Endothelial cell of umbilical vein (primary cell): ENCODE data around the gene TRABD2A. TPM values are rescaled to one million over a fixed set of nuclear protein-coding genes. Genes with fewer than 3 reads are reported as not detected.

Experiments
- BruUV-seq: library from RNA; stranded (reverse); fragments of 400-500 nt; replicated peaks from 2 replicates; lab custom pipeline; 2021; lab: Mats Ljungman, UMichigan
- CTCF ChIA-PET: fragments of 300-600, 350-600 bp; sonication (Branson Sonifier 250); formaldehyde crosslinking; loops from one replicate; lab custom pipeline; 2021; ENCODE audit warnings: antibody characterized with exemption, inconsistent platforms; lab: Charles Lee
- POLR2A ChIA-PET: fragments of 300-600, 350-600 bp; sonication (Branson Sonifier 250); formaldehyde crosslinking; loops from one replicate; lab custom pipeline; 2021; ENCODE audit warnings: antibody characterized with exemption, inconsistent platforms; lab: Charles Lee
- DNase-seq: peaks from one replicate; pipeline ENCODE4 v3.0.0-alpha.2; 2011; ENCODE audit warnings: low read depth, low spot score
- FAIRE-seq: peaks from 2 replicates; lab custom pipeline; 2011; peaks lifted over from hg19 to GRCh38; lab: Jason Lieb, UNC
- H2AFZ ChIP-seq: 2 replicates; pipeline ENCODE4 v1.6.0; 2012; ENCODE audit warnings: low read depth, low read length, control low read depth, inconsistent platforms
- H3K27ac ChIP-seq: 2 replicates; pipeline ENCODE4 v1.5.1; 2011; ENCODE audit warnings: low read depth, mild to moderate bottlenecking, control low read depth, low read length, moderate library complexity; ENCODE audit not compliant: insufficient read depth
- H3K27me3 ChIP-seq, 2 experiments: 2 replicates each; pipeline versions ENCODE4 v1.6.0 to v1.6.1; 2011; ENCODE audit warnings: low read length in 2 of 2, mixed read lengths in 1 of 2; ENCODE audit not compliant: control insufficient read depth in 2 of 2, insufficient read depth in 2 of 2
- H3K36me3 ChIP-seq, 2 experiments: 2 replicates in 1 of 2; 3 replicates in 1 of 2; pipeline ENCODE4 v1.5.1; 2011; ENCODE audit warnings: low read length in 2 of 2, mild to moderate bottlenecking in 1 of 2, moderate library complexity in 1 of 2; ENCODE audit not compliant: control insufficient read depth in 2 of 2, insufficient read depth in 2 of 2; ENCODE audit errors: extremely low read depth in 1 of 2
- H3K4me1 ChIP-seq: 3 replicates; pipeline ENCODE4 v1.5.1; 2011; ENCODE audit warnings: mild to moderate bottlenecking, low read length; ENCODE audit not compliant: control insufficient read depth, insufficient read depth; ENCODE audit errors: extremely low read depth
- H3K4me2 ChIP-seq: 2 replicates; pipeline ENCODE4 v1.6.1; 2011; ENCODE audit warnings: low read length, control low read depth, mixed read lengths; ENCODE audit not compliant: insufficient read depth
- H3K4me3 ChIP-seq, 3 experiments: fragments of 200-600 bp in 1 of 3; sonication (generic), shearing (Covaris generic) in 1 of 3; replicated peaks in 1 of 3; 2 replicates each; pipeline ENCODE4 v1.5.1; 2011 to 2016; ENCODE audit warnings: control low read depth in 3 of 3, low read length in 3 of 3, mild to moderate bottlenecking in 2 of 3, inconsistent platforms in 1 of 3, low read depth in 1 of 3, moderate library complexity in 1 of 3; ENCODE audit not compliant: insufficient read depth in 1 of 3
- H3K79me2 ChIP-seq: 2 replicates; pipeline ENCODE4 v1.6.0; 2012; ENCODE audit warnings: low read length, inconsistent platforms; ENCODE audit not compliant: control insufficient read depth, insufficient read depth
- H3K9ac ChIP-seq: replicated peaks from 2 replicates; pipeline ENCODE3; 2011; ENCODE audit warnings: low read length, control low read depth; ENCODE audit not compliant: insufficient read depth; ENCODE audit errors: extremely low read depth
- H3K9me1 ChIP-seq: replicated peaks from 3 replicates; pipeline ENCODE4 v1.6.0; 2011; ENCODE audit warnings: mild to moderate bottlenecking, low read length; ENCODE audit not compliant: control insufficient read depth, insufficient read depth; ENCODE audit errors: extremely low read depth
- H3K9me3 ChIP-seq: replicated peaks from 2 replicates; pipeline ENCODE4 v1.5.1; 2012; ENCODE audit warnings: low read length, inconsistent platforms; ENCODE audit not compliant: control insufficient read depth, insufficient read depth
- H4K20me1 ChIP-seq: replicated peaks from 2 replicates; pipeline ENCODE3; 2011; ENCODE audit warnings: mild to moderate bottlenecking, low read length; ENCODE audit not compliant: control insufficient read depth, insufficient read depth; ENCODE audit errors: extremely low read depth
- GATA2 ChIP-seq: IDR thresholded peaks from 2 replicates; pipeline ENCODE4 v1.7.0; 2011; ENCODE audit warnings: low read depth, mild to moderate bottlenecking, moderate library complexity, mixed read lengths, low read length; ENCODE audit not compliant: insufficient read length, insufficient read depth
- MYC ChIP-seq: IDR thresholded peaks from one replicate; pipeline ENCODE4 v1.6.1; 2011; ENCODE audit warnings: mild to moderate bottlenecking, low read depth, low read length
- POLR2AphosphoS5 ChIP-seq: IDR thresholded peaks from 2 replicates; pipeline ENCODE4 v1.6.1; 2012; ENCODE audit warnings: low read depth, mild to moderate bottlenecking, control low read depth, low read length, moderate library complexity; ENCODE audit not compliant: insufficient read depth
- dilution Hi-C: fragments of 300-500 bp; cut with MboI; formaldehyde crosslinking; loops from one replicate; pipeline ENCODE4 v1.15.0; 2019; ENCODE audit warnings: low sequenced_read_pairs; ENCODE audit not compliant: extremely low pct_ligation_motif_present
- intact Hi-C: fragments of 100-400 bp; cut with micrococcal nuclease; formaldehyde crosslinking; loops from one replicate; pipeline ENCODE4 v1.10.0; 2022
- polyA plus RNA-seq, 4 experiments: library from polyadenylated mRNA; depleted of rRNA in 3 of 4; stranded (reverse) in 3 of 4; unstranded in 1 of 4; fragments of >200 nt; gene quantifications; 2 replicates each; pipeline versions ENCODE4 v1.2.1 to v1.2.3, GENCODE V29; 2011 to 2012; ENCODE audit warnings: missing spikeins in 1 of 4
- total RNA-seq: library from RNA; stranded (reverse); gene quantifications from 2 replicates; pipeline ENCODE4 v1.2.3, GENCODE V29; 2021
- TF ChIP-seq, protein P1 (sequence below), 2 donors: IDR thresholded peaks; 1 replicate in 1 of 2; 2 replicates in 1 of 2; pipeline ENCODE4 v1.5.1; 2011; ENCODE audit warnings: low read length in 2 of 2, mild to moderate bottlenecking in 2 of 2, moderate library complexity in 2 of 2, control low read depth in 1 of 2, inconsistent platforms in 1 of 2, low read depth in 1 of 2; ENCODE audit not compliant: insufficient read depth in 1 of 2; ENCODE audit errors: extremely low read depth in 1 of 2

TRABD2A gene
- total and polyA plus RNA-seq, 2 donors (not counting 3 experiments of a cell fraction or from before 2014, with no cell fraction given) = 1.0 to 1.8 TPM

DNA sequence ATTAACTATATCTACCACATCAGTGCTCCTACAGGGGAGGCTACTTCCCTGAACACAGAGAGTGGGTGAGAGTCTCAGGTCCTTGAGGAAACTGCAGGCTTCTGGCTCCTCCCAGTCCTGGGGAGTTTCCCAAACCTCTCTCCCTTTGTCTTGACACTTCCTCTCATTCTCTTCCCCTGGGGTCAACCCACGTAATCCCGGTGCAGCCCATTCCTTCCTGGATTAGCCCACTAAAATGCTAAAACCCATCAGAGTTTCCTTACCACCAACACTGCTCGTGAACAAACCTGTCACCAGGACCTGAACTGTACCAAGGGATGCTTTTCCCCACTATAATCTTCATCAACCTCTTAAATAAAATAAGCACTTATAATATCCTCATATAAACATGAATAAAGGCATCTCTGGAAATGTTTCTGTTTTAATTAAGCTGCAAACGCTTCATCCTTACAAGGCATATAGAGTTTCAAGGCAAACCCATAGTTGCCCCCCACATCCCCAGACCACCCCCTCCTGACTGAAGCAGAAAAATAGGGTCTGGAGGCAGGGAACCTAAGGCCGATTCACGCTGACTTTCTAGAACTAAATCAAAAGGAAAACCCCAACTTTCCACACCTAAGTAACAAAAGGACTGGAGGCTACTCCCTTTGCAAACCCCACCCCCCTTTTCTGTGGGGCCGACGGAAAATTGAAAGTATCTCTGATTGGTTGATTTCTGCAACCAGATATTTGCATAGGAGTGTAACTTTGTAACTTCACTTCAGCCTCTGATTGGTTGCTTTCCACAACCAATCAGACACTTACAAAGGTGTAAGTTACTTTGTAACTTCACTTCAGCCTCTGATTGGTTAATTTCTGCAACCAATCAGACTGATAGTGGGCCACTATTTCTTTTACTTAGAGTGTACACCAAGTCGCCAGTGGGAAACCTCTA is 43.6 kb upstream of the TRABD2A start:
- H3K36me3 ChIP-seq = no peaks in the 10 kb centered on the region
- no peaks in the 10 kb centered on the region for H4K20me1 ChIP-seq
- no peaks in the 10 kb centered on the region for H3K79me2 ChIP-seq
- H3K27me3 ChIP-seq = no peaks in the 10 kb centered on the region
- ChIA-PET CTCF (interaction anchor here (1.0 to 3.3 kb wide), 19 partner anchors 10 to 377 kb away, joined by 3 to 61 read pairs (median 10); partner anchors contain the start of genes KCMF1, TMSB10 and TRABD2A), POLR2A (interaction anchor here (1.4 to 2.7 kb wide), 3 partner anchors 18 to 45 kb away, joined by 4 to 16 read pairs (median 5); no protein-coding TSS in a partner anchor)
- FAIRE-seq (peak; percentile 95), DNase-seq (peak; percentile 84)
- H3K9ac ChIP-seq = peak overlapping the region; percentile 7
- no peaks in the 10 kb centered on the region for H3K9me1 ChIP-seq
- H3K9me3 ChIP-seq = no peaks in the 10 kb centered on the region
- no peak overlapping the region for H2AFZ ChIP-seq
- H3K4me1 ChIP-seq = peaks cover 38% of the 10 kb centered on the region
- BruUV-seq = no TSS peak
- H3K27ac ChIP-seq = peak overlapping the region; percentile 62
- intact Hi-C loops (loop anchor here (1.0 to 5.0 kb wide), 3 partner anchors 18 to 292 kb away; no protein-coding TSS in a partner anchor), dilution Hi-C loops (no loop called here)
- peak overlapping the region; percentile 32 for H3K4me2 ChIP-seq
- no peak overlapping the region for H3K4me3 ChIP-seq
- TF ChIP-seq, protein P1, sequence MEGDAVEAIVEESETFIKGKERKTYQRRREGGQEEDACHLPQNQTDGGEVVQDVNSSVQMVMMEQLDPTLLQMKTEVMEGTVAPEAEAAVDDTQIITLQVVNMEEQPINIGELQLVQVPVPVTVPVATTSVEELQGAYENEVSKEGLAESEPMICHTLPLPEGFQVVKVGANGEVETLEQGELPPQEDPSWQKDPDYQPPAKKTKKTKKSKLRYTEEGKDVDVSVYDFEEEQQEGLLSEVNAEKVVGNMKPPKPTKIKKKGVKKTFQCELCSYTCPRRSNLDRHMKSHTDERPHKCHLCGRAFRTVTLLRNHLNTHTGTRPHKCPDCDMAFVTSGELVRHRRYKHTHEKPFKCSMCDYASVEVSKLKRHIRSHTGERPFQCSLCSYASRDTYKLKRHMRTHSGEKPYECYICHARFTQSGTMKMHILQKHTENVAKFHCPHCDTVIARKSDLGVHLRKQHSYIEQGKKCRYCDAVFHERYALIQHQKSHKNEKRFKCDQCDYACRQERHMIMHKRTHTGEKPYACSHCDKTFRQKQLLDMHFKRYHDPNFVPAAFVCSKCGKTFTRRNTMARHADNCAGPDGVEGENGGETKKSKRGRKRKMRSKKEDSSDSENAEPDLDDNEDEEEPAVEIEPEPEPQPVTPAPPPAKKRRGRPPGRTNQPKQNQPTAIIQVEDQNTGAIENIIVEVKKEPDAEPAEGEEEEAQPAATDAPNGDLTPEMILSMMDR (IDR thresholded peaks at IDR 0.05; ENCODE audit: extremely low read depth in 1 of 2, insufficient read depth in 1 of 2, low read depth in 1 of 2, low read length in 2 of 2) = no peak
- peak; percentile 61 for TF ChIP-seq POLR2AphosphoS5

DNA sequence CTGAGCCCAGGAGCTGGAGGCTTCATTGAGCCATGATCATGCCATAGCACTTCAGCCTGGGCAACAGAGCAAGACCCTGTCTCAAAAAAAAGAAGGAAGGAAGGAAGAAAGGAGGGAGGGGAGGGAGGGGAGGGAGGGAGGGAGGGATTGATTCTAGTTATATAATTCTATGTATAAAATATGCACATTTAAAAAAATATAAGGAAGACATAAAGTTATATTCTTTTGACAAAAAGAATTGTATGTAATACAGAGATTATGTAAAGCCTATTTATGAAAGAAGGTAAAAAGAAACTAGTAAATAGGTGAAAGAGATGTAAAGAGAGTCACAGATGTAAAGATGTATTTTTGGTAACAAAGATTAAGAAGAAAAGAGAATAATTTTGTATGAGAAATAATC is 42.1 kb upstream of the TRABD2A start:
- no peaks in the 10 kb centered on the region for H4K20me1 ChIP-seq
- BruUV-seq = no TSS peak
- FAIRE-seq = no peak
- H3K4me3 ChIP-seq = no peak overlapping the region
- H3K4me2 ChIP-seq = no peak overlapping the region
- no peaks in the 10 kb centered on the region for H3K9me1 ChIP-seq
- intact Hi-C loops (no loop called here), dilution Hi-C loops (no loop called here)
- CTCF ChIA-PET = no interaction called here
- no peak overlapping the region for H3K9ac ChIP-seq
- no peak overlapping the region for H2AFZ ChIP-seq
- H3K36me3 ChIP-seq = no peaks in the 10 kb centered on the region
- DNase-seq = no peak
- H3K79me2 ChIP-seq = no peaks in the 10 kb centered on the region
- no peak for TF ChIP-seq GATA2
- no peak for TF ChIP-seq MYC
- POLR2A ChIA-PET = interaction anchor here (1.4 kb wide), 1 partner anchor 18 kb away, joined by 4 read pairs; no protein-coding TSS in a partner anchor
- no peaks in the 10 kb centered on the region for H3K9me3 ChIP-seq
- H3K4me1 ChIP-seq = peaks cover 43% of the 10 kb centered on the region
- no peaks in the 10 kb centered on the region for H3K27me3 ChIP-seq
- H3K27ac ChIP-seq = no peak overlapping the region
